ENCODE data around the gene SUMF2.
"Not testable (repeated sequence)": the region's sequence is repeated elsewhere in the genome, so short reads cannot be mapped to it uniquely, and the experiment has no call there.

Gene SUMF2

DNA sequence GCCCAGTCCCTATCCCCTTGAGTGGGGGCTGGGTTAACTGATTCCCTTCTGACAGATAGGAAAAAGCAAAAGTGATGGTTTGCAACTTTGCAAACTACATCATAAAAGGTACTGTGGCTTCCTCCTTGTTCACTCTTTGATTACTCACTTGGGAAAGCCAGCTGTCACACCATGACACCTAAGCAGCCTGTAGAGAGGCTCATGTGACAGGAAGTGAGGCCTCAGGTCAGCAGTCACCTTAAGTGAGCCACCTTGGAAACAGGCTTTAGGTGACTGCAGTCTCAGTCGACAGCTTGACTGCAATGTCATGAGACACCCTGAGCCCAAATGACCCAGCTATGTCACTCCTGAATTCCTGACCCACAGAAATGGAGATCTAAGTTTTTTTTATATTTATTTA, 46.5 kb downstream of the SUMF2 start:
- DNase-seq, result no peak

DNA sequence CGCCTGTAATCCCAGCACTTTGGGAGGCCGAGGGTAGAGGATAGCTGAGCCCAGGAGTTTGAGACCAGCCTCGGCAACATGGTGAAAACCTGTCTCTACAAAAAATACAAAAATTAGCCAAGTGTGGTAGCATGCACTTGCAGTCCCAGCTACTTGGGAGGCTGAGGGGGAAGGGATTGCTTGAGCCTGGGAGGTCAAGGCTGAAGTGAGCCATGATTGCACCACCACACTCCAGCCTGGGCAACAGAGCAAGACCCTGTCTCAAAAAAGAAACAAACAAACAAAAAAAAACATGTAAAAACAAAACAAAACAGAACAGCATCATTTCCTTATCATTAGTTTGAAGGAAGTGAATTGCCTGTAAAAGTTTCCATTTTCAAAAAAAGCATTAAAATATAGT, 48.2 kb downstream of the SUMF2 start:
- DNase-seq, result not testable (repeated sequence)

- DNase-seq, result no peak
Measured at GRCh38 chr7:56115852-56116538, 51.9 kb downstream of the SUMF2 start, which contains the start of gene NUPR2. NUPR2 (minus strand) TSS chr7:56116417; CDS start chr7:56116314, 103 bp downstream.

DNA sequence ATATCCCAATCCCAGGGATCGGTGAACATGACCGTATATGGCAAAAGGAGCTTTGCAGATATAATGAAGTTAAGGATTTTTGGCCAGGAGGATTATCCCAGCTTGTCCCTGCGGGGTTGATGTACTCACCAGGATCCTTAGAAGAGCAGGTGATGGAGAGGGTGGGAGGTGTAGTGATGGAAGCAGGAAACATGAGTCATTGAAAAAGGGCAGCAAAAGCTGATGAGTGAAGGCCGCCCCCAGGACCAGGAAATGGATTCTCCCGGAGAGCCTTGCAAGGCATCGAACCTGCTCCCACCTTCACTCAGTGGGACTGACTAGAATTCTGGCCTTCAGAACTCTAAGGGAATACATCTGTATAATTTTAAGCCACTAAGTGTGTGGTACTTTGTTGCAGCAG, 57.4 kb downstream of the SUMF2 start:
- no peak for DNase-seq

GRCh38 chr7:56124981-56125380, 60.9 kb downstream of the SUMF2 start:
- DNase-seq, result no peak

DNA sequence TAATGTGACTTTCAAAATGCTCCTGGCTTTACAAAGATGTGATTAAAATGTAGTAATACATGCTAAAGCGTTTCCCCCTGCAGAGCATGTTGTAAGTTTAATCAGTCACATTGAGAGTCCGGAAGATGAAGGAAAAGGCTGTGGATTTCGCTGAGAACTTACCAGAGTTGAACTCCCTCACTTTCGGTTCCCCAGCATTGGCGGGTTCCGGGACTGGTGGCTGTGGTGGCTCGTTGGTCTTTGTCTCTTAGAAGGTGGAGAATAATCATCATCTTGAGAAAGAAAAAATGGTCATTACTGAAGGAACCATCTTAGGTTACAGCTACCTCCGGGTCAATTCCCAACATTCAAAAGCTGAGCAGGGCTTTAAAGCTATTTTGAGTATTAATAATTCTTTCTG, 61.7 kb downstream of the SUMF2 start:
- no peak for DNase-seq

GRCh38 chr7:56127241-56127975, 63.3 kb downstream of the SUMF2 start:
- no peak for DNase-seq
